ENCODE results near the gene ATP2C2. TPM values are rescaled to one million over a fixed set of nuclear protein-coding genes. Genes with fewer than 3 reads are reported as not detected.

The ATP2C2 gene
- total RNA-seq, 2 donors from 2014 or later = 2.0 to 2.6 TPM

DNA sequence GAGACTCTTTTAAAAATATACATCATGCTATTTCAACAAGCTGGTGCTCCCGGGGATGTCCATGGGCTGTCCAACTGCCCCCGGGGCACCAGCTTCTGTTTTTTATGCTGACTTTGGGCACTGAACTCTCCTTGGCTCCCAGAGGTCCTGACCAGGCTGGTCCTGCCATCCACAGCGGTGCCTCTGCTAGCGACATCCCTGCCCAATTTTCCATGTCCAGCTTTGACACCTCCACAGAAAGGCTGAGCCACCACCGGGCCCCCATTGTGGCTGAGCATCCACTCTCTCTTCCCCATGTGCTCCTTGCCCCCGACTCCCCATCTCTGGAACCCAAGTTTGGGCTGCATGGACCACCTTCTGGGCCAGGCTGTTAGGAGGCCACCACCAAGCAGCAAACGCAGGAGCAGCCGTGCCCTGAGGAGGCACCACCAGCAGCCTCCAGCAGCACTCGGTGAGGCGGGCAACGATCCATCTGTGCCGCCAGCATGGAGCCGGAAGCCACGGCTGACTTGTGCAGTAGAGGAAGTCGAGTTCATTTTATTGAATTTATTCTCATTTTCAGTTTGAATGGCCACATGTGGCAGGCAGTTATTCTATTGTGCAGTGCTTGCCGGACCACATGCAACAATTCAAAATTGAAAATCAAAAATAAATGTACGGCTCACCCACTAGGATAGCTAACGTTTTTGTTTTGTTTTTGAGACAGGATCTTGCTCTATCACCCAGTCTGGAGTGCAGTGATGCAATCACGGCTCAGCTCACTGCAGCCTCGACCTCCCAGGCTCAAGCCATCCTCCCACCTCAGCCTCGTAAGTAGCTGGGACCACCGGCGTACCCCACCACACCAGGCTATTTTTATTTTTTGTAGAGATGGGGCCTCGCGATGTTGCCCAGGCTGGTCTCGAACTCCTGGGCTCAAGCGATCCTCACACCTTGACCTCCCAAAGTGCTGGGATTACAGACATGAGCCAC is 139.0 kb downstream of the ATP2C2 start:
- H3K36me3 Mint-ChIP-seq (ENCODE audit: low read depth) = no peaks in the 10 kb centered on the region

DNA sequence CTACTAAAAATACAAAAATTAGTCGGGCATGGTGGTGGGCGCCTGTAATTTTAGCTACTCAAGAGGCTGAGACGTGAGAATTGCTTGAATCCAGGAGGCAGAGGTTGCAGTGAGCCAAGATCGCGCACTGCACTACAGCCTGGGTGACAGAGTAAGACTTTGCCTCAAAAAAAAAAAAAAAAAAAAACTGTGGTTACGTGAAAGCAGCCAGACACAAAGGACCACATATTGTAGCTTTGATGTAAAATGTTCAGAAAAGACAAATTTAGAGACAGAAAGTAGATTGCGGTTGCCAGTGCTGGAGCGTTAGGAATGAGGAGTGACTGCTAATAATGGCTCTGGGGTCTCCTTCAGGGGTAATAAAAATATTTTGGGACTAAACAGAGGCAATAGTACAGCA is 140.2 kb downstream of the ATP2C2 start:
- no peak overlapping the region for H3K4me3 ChIP-seq (ENCODE audit: low read length)
- no peak overlapping the region for H3K4me3 Mint-ChIP-seq

More for the DNA sequence above, 139.0 kb downstream of the ATP2C2 start:
- Mint-ChIP-seq H3K27ac (peak overlapping the region; percentile 30), H3K27me3 (ENCODE audit: insufficient read depth) (peaks cover 20% of the 10 kb centered on the region), H3K4me3 (no peak overlapping the region), H3K9me3 (no peaks in the 10 kb centered on the region), H3K4me1 (peaks cover 16% of the 10 kb centered on the region)
- TF ChIP-seq, protein P1, sequence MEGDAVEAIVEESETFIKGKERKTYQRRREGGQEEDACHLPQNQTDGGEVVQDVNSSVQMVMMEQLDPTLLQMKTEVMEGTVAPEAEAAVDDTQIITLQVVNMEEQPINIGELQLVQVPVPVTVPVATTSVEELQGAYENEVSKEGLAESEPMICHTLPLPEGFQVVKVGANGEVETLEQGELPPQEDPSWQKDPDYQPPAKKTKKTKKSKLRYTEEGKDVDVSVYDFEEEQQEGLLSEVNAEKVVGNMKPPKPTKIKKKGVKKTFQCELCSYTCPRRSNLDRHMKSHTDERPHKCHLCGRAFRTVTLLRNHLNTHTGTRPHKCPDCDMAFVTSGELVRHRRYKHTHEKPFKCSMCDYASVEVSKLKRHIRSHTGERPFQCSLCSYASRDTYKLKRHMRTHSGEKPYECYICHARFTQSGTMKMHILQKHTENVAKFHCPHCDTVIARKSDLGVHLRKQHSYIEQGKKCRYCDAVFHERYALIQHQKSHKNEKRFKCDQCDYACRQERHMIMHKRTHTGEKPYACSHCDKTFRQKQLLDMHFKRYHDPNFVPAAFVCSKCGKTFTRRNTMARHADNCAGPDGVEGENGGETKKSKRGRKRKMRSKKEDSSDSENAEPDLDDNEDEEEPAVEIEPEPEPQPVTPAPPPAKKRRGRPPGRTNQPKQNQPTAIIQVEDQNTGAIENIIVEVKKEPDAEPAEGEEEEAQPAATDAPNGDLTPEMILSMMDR (conservative IDR thresholded peaks at IDR 0.05) = no peak
- H3K27me3 ChIP-seq (ENCODE audit: control insufficient read depth, insufficient read depth, low read length, poor library complexity, severe bottlenecking) = no peaks in the 10 kb centered on the region
- WGBS, 2 experiments (ENCODE audit: insufficient coverage in 1 of 2, insufficient read length in 1 of 2) = 91 to 92% methylated on average over 23 to 27 of the region's 27 CpGs
- H3K9ac ChIP-seq (ENCODE audit: extremely low read depth, low read length, poor library complexity, severe bottlenecking) = no peak overlapping the region
- DNase-seq = no peak
- H3K36me3 ChIP-seq (ENCODE audit: control insufficient read depth, insufficient read depth, low read length) = no peaks in the 10 kb centered on the region
- no peak overlapping the region for H3K27ac ChIP-seq (ENCODE audit: low read depth, low read length)
- no peak overlapping the region for H3K4me3 ChIP-seq (ENCODE audit: low read length)
- H3K9me3 ChIP-seq (ENCODE audit: control insufficient read depth, low read length) = no peaks in the 10 kb centered on the region
- H3K4me1 ChIP-seq (ENCODE audit: control insufficient read depth, insufficient read depth, low read length) = peaks cover 9% of the 10 kb centered on the region

DNA sequence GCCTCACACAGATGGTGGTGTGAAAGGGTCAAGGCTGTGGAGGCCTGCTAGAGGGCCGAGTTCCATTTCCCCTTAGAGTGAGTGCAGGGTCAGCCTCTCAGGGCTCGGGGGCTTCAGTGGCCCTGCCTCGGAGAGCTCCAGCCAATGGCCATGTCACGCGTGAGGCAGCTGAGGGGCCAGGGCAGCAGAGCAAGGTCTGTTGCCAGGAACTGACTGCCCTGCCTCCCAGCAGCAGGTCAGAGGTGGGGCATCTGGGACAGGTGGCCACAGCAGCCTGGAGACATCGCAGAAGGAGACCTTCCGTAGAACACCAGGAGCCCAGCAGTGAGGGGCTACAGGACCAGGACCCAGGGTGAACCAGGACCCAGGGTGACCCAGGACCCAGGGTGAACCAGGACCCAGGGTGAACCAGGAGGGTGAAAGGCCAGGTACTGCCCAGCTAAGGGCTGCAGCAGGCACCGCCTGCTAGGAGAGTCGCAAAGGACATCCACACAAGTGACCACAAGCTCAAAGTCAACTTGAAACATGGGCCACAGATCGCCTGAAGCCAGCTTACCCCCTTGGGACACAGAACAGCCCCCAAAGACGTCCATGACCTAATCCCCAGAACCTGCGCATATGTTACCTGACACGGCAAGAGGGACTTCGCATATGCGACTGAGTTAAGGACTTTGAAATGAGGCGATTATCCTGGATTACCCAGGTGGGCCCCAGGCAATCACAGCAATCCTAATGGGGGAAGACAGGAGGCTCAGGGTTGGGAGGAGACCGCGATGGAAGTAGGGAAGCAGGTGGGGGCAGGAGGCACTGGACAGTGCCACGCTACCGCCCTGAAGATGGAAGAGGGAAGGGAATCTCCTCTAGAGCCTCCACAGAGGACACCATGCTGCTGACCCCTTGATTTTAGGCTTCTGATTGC is 141.0 kb downstream of the ATP2C2 start:
- no peaks in the 10 kb centered on the region for H3K27me3 ChIP-seq (ENCODE audit: control insufficient read depth, insufficient read depth, low read length, poor library complexity, severe bottlenecking)
- H3K4me3 ChIP-seq (ENCODE audit: low read length) = no peak overlapping the region
- Mint-ChIP-seq H3K4me3 (no peak overlapping the region), H3K27ac (no peak overlapping the region), H3K36me3 (ENCODE audit: low read depth) (no peaks in the 10 kb centered on the region), H3K27me3 (ENCODE audit: insufficient read depth) (peaks cover 20% of the 10 kb centered on the region), H3K4me1 (peaks cover 10% of the 10 kb centered on the region), H3K9me3 (no peaks in the 10 kb centered on the region)
- DNase-seq = peak; percentile 70
- H3K9me3 ChIP-seq (ENCODE audit: control insufficient read depth, low read length) = no peaks in the 10 kb centered on the region
- no peak overlapping the region for H3K27ac ChIP-seq (ENCODE audit: low read depth, low read length)
- H3K36me3 ChIP-seq (ENCODE audit: control insufficient read depth, insufficient read depth, low read length) = no peaks in the 10 kb centered on the region
- 76 to 79% methylated on average over 13 to 20 of the region's 20 CpGs for WGBS, 2 experiments (ENCODE audit: insufficient coverage in 1 of 2, insufficient read length in 1 of 2)
- no peak overlapping the region for H3K9ac ChIP-seq (ENCODE audit: extremely low read depth, low read length, poor library complexity, severe bottlenecking)
- TF ChIP-seq, protein P1 (conservative IDR thresholded peaks at IDR 0.05) = no peak
- H3K4me1 ChIP-seq (ENCODE audit: control insufficient read depth, insufficient read depth, low read length) = peaks cover 4% of the 10 kb centered on the region

More for the DNA sequence above, 140.2 kb downstream of the ATP2C2 start:
- no peaks in the 10 kb centered on the region for H3K36me3 ChIP-seq (ENCODE audit: control insufficient read depth, insufficient read depth, low read length)
- H3K4me1 ChIP-seq (ENCODE audit: control insufficient read depth, insufficient read depth, low read length) = peaks cover 9% of the 10 kb centered on the region
- H3K27me3 ChIP-seq (ENCODE audit: control insufficient read depth, insufficient read depth, low read length, poor library complexity, severe bottlenecking) = no peaks in the 10 kb centered on the region
- H3K9ac ChIP-seq (ENCODE audit: extremely low read depth, low read length, poor library complexity, severe bottlenecking) = no peak overlapping the region
- Mint-ChIP-seq H3K36me3 (ENCODE audit: low read depth) (no peaks in the 10 kb centered on the region), H3K9me3 (no peaks in the 10 kb centered on the region), H3K27ac (no peak overlapping the region), H3K4me1 (peaks cover 16% of the 10 kb centered on the region), H3K27me3 (ENCODE audit: insufficient read depth) (peaks cover 20% of the 10 kb centered on the region)
- TF ChIP-seq, protein P1 (conservative IDR thresholded peaks at IDR 0.05) = no peak
- 93 to 95% methylated on average over 7 to 8 of the region's 8 CpGs for WGBS, 2 experiments (ENCODE audit: insufficient coverage in 1 of 2, insufficient read length in 1 of 2)
- no peaks in the 10 kb centered on the region for H3K9me3 ChIP-seq (ENCODE audit: control insufficient read depth, low read length)
- DNase-seq = no peak
- H3K27ac ChIP-seq (ENCODE audit: low read depth, low read length) = no peak overlapping the region
